SKM-1 (cell line): ENCODE results near the gene ASMT.
"Not testable (repeated sequence)": the region's sequence is repeated elsewhere in the genome, so short reads cannot be mapped to it uniquely, and the experiment has no call there.

Source experiments
- DNase-seq: peaks from one replicate; lab custom pipeline; 2025; ENCODE audit not compliant: unreplicated experiment; lab: John Stamatoyannopoulos, UW

The ASMT gene

DNA sequence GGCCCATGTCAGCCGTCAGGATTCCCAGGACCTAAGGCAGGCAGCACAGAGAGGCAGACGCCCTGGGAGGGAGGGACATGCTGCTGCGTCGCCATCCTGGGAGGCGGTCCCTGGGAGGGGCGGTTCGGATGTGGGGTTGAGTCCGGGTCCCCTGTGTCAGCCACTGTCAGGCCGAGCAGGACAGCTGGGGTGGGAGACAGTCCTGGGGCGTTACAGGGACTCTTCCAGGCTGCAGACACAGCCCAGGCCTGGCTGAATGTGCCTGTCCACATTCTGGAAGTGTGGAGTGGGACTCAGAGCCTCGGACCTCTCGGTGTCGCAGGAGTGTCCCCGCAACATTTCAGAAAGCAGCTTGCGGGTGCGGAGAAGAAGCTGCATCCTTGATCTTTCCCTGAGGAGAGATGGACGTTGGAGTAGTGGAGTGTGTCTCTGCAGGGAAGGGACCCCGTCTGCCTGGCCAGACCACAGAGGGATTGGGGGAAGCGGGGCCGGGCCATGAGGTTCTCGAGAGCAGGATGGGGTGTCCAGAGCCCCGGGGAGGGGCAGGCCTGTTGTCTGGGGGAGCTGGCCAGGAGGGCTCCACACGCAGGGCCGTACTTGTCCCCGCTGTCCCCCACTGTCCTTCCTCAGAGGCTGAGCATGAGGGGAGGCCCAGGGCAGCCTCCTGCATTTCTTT lies 17.4 kb upstream of the ASMT start:
- no peak for DNase-seq

DNA sequence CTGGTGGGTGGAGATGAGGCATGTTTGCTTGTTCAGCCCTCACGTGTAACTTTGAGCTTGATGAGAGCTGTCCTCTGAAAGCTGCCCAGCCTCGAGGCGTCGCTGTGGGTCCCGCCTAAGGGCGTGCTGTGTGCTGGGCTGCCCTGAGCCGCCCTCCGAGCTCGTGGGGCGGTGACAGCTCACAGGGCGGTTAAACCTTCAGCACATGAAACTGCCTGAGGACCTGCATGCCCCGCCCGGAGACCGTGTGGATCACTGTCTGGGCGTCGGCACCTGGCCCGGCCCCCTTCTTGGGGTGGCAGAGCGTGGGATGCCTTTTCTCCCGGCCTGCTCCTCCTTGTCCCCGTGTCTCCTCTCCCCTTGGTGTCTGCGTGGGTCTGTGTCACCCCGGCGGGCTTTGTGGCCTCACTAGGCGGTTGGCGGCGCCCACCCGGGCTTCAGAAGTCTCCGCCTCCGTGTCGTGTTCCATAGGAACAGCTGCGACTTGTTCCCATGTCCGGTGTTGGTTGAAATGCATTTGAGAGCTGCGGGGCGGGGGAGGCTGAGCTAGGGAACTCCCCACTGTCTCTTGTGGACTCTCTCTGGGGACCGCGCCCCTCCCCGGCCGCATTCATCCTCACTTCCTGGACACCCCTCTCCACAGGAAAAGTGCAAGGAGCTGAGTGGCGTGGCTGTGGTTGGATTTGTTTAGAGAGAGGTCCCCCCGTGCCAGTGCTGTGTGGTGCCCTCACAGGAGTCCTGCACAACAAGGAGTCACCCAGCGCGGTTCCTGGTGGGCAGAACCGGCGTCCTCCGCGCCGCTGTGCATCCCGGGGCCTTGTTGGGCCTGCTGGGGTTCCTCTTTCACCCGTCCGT lies 16.6 kb upstream of the ASMT start:
- DNase-seq, result no peak

- DNase-seq, result no peak
Observed at GRCh38 chrX:1598876-1599790, 15.7 kb upstream of the ASMT start.

- DNase-seq, result no peak
Observed at GRCh38 chrX:1599791-1600405, 15.0 kb upstream of the ASMT start.

DNA sequence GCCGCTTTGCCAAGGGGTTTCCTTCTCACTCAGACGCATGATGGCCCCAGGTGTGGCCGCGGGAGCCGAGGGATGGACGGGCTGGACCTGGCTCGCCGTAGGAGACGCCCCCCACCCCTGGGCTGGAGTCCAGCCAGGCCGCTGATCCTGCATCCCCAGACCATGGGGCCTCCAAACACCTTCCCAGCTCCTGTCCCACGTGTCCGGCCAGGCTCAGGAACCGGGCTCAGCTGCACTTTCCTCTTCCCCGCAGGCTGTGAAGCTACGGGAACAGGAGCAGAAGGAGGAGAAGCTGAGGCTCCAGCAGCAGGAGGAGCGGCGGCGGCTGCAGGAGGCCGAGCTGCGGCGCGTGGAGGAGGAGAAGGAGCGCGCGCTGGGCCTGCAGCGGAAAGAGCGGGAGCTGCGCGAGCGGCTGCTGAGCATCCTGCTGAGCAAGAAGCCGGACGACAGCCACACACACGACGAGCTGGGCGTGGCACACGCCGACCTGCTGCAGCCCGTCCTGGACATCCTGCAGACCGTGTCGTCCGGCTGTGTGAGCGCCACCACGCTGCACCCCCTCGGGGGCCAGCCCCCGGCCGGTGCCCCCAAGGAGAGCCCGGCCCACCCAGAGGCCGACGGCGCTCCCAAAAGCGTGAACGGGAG lies 14.3 kb upstream of the ASMT start:
- no peak for DNase-seq

DNA sequence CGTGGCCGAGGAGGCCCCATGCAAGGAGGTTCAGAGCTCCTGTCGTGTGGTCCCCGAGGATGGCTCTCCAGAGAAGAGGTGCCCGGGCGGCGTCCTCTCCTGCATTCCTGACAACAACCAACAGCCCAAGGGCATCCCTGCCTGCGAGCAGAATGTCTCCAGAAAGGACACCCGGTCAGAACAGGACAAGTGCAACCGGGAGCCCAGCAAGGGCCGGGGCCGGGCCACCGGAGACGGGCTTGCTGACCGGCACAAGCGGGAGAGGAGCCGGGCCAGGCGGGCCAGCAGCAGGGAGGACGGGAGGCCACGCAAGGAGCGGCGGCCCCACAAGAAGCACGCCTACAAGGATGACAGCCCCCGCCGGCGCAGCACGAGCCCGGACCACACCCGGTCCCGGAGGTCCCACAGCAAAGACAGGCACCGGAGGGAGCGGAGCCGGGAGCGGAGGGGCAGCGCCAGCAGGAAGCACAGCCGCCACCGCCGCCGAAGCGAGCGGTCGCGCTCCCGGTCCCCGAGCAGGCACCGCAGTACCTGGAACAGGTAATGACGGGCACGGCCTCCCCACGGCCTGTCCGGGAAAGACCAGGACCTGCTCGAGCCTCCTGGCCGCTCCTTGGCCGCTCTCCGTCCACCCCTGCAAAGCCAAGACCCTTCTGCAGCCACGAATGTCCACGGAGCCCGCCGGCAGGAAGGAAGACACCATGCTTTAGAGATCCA lies 13.7 kb upstream of the ASMT start:
- DNase-seq, result no peak

DNA sequence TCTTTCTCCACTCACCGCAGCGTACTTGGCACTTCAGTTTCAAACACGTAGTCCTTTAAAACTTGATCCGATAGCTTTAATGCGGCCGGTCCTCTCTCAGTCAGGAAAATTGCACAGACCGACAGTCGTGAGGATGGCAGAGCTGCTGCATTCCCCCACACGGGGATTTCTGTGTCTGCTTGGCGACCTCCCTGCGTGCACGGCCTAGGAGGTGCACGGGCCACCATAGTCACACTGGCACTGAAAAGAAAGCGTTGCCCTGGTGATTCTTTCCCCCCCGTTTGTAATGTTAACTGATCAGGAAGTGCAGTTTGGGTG lies 13.1 kb upstream of the ASMT start:
- DNase-seq, result no peak

- no peak for DNase-seq
Observed at GRCh38 chrX:1602299-1602698, 12.6 kb upstream of the ASMT start.

DNA sequence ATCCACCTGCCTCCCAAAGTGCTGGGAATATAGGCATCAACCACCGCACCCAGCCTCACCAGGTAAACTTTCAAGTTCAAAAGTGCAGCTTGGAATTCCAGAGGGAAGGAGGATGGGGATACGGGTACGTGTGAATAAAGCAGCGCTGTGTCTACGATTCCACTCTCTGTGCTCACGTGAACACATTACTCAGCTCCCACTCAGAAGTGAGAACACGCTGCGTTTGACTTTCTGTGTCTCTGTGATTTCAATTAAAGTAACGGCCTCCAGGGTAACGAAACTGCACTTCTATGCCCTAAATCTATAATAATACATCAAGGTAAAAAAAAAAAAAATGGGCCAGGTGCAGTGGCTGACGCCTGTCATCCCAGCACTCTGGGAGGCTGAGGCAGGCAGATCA lies 8.4 kb upstream of the ASMT start:
- DNase-seq, result no peak

DNA sequence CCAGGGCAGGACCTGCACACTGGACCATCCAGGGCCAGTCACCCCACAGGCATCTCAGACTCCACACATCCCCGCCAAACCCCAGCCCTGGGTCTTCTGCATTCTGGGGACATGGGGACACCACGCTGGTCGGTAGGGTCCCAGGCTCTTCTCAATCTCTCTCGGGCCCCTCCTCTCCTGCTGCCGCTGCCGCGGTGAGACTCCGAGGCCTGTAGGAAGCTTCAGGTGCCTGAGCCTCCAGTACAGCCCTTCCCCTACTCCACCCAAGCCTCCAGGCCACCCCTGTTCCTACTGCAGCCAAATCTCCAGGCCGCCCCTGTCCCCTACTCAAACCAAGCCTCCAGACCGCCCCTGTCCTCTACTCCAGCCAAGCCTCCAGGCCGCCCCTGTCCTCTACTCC lies 5.5 kb upstream of the ASMT start:
- no peak for DNase-seq

GRCh38 chrX:1609762-1610161 lies 5.1 kb upstream of the ASMT start:
- no peak for DNase-seq

GRCh38 chrX:1610166-1610565 lies 4.7 kb upstream of the ASMT start:
- no peak for DNase-seq

DNA sequence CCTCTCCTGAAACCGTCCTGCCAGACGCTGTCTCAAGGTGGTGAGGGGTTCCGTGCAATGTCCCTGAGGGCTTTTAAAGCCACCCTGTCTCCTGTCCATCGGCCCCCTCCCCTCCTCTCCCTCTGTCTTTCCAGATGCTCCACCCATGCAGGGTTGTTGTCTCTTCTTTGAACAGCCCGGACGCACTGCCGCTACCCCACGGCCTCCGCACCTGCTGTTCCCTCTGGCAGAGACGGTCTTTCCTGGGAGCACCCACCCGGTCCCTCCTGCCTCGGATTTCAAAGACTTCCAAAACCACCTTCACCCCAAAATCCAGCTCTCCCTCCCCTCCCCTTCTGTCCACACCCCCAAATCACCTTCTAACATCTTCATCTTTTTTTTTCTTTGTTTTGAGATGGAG lies 4.1 kb upstream of the ASMT start:
- no peak for DNase-seq

DNA sequence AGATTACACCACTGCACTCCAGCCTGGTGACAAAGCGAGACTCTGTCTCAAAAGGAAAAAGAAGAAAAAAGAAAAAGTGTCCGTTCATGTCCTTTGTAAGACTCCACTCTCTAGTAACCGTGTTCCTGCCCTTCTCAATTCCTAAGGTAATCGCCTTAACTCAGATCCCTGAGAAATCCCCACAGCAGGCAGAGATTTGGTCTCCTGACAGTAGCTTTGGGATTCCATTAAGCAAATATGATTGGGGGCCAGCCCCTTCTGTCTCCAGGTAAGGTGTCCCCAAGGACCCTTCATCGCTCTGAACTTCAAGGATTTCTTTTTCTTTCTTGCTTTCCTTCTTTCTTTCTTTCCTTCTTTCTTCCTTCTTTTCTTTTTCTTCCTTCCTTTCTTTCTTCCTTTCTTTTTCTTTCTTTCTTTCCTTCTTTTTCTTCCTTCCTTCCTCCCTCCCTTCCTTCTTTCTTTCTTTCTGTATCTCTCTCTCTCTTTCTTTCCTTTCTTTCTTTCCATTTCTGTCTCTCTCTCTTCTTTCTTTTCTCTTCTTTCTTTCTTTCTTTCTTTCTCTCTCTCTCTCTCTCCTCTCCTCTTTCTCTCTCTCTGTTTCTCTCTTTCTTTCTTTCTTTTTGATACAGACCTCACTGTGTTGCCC lies 2.1 kb upstream of the ASMT start:
- no peak for DNase-seq

DNA sequence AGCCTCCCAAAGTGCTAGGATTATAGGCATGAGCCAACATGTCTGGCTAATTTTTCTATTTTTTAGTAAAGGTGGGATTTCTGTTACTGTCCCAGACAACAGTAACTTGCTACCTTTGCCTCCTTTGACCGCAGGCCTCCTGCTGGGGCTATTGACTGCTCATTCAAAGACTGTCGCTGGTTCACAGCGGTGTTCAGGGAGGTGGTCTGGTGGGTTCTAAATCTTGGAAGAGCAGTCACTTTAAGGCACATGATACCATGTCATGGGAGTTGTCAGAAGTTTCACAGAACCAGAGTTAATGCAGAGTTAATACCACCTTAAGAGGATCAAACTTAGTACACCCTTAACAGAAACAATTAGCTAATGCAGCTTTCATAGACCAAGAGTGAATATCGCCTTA lies 3.8 kb downstream of the ASMT start:
- DNase-seq, result no peak

GRCh38 chrX:1623691-1624090 lies 8.8 kb downstream of the ASMT start:
- no peak for DNase-seq

DNA sequence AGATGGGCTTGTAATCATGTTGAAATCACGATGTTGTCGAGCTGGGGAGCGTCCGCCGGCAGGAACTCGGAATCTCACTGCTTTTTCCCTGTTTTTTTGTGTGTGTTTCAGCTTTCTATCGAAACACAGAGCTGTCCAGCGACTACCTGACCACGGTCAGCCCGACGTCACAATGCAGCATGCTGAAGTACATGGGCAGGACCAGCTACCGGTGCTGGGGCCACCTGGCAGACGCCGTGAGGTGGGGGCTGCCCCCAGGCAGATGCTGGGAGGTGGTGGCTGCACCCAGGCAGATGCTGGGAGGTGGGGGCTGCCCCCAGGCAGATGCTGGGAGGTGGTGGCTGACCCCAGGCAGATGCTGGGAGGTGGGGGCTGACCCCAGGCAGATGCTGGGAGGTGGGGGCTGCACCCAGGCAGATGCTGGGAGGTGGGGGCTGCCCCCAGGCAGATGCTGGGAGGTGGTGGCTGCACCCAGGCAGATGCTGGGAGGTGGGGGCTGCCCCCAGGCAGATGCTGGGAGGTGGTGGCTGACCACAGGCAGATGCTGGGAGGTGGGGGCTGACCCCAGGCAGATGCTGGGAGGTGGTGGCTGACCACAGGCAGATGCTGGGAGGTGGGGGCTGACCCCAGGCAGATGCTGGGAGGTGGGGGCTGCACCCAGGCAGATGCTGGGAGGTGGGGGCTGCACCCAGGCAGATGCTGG lies 9.4 kb downstream of the ASMT start:
- not testable (repeated sequence) for DNase-seq

DNA sequence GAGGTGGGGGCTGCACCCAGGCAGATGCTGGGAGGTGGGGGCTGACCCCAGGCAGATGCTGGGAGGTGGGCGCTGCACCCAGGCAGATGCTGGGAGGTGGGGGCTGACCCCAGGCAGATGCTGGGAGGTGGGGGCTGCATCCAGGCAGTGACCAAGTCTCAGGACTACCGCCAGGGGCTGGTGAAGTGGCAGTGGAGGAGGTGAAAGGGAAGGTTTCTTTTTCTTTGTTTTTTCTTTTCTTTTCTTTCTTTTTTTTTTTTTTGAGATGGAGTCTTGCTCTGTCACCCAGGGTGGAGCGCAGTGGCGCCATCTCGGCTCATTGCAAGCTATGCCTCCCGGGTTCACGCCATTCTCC lies 10.0 kb downstream of the ASMT start:
- DNase-seq, result not testable (repeated sequence)

DNA sequence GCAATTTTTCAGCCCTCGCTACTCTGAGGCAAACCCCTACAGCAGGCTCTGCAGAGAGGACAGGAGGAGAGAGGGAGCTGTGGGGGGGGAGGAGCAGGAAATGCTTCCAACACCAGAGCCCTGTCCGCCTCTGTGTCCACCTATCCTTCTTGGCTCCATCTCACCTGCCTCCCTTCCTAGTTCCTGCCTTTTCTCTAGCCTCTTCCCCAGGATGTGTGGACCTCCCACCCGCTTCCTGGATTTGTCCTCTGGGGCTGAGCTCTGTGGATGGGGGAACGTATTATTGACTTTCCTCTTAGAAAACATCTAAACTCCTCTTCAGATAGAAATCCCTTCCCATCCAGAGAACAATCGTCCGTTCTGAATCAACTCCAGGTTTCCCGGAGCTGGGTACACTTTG lies 14.4 kb downstream of the ASMT start:
- DNase-seq, result no peak
